ENCODE measurements around the gene TRIM38.

TRIM38 gene

GRCh38 chr6:25968769-25969168 is 6.2 kb downstream of the TRIM38 start:
- peaks cover 11 to 84% of the 10 kb centered on the region in 2 experiments for H3K36me3 ChIP-seq (ENCODE audit: control insufficient read depth in 2 of 2, insufficient read depth in 1 of 2, low read length in 2 of 2)
- H3K4me1 ChIP-seq (ENCODE audit: control insufficient read depth, insufficient read depth, low read length): peaks cover 2% of the 10 kb centered on the region; the same call in 1 of the 2 replicates
- H3K27ac ChIP-seq (ENCODE audit: extremely low read depth, low read depth, low read length): no peak overlapping the region
- CTCF ChIA-PET: interaction anchor here (1.1 to 2.8 kb wide), 4 partner anchors 24 to 34 kb away, joined by 3 to 19 read pairs (median 9); no protein-coding TSS in a partner anchor
- no peak overlapping the region for H3K4me3 ChIP-seq (ENCODE audit: low read depth, low read length)
- H3K9me3 ChIP-seq (ENCODE audit: control insufficient read depth, insufficient read depth, low read depth, low read length): no peaks in the 10 kb centered on the region
- POLR2A ChIA-PET: interaction anchor here (0.6 kb wide), 1 partner anchor 24 kb away, joined by 3 read pairs; no protein-coding TSS in a partner anchor
- TF ChIP-seq ZNF513 (tag by site-specific recombination; IDR thresholded peaks at IDR 0.05): no peak
- no peak for TF ChIP-seq ZNF488 (tag by site-specific recombination; IDR thresholded peaks at IDR 0.05)
- no peak for TF ChIP-seq ZNF623 (tag by site-specific recombination; IDR thresholded peaks at IDR 0.05)
- no peak for TF ChIP-seq ZSCAN30 (tag by site-specific recombination; IDR thresholded peaks at IDR 0.05)
- no peak for TF ChIP-seq RBAK (tag by site-specific recombination; IDR thresholded peaks at IDR 0.05)
- TF ChIP-seq SALL2 (tag by site-specific recombination; IDR thresholded peaks at IDR 0.05; ENCODE audit: borderline replicate concordance): no peak
- no peak for TF ChIP-seq ZBTB48 (tag by site-specific recombination; IDR thresholded peaks at IDR 0.05)
- no peak for TF ChIP-seq REPIN1 (tag by site-specific recombination; IDR thresholded peaks at IDR 0.05; ENCODE audit: low read depth)
- no peak for TF ChIP-seq WT1 (tag by site-specific recombination; IDR thresholded peaks at IDR 0.05)
- no peak for TF ChIP-seq ZNF624 (tag by site-specific recombination; IDR thresholded peaks at IDR 0.05)
- TF ChIP-seq ZNF221 (tag by site-specific recombination; IDR thresholded peaks at IDR 0.05; ENCODE audit: borderline replicate concordance): no peak
- TF ChIP-seq ZNF155 (tag by site-specific recombination; IDR thresholded peaks at IDR 0.05): no peak
- no peak for TF ChIP-seq TSHZ1 (tag by site-specific recombination; IDR thresholded peaks at IDR 0.05; ENCODE audit: borderline replicate concordance)
- TF ChIP-seq TRIM28 (IDR thresholded peaks at IDR 0.05; ENCODE audit: borderline replicate concordance, low read length): no peak
- TF ChIP-seq SP3 (tag by site-specific recombination; IDR thresholded peaks at IDR 0.05): no peak
- no peak for TF ChIP-seq ZNF558 (tag by site-specific recombination; IDR thresholded peaks at IDR 0.05)
- no peak for TF ChIP-seq ZNF266 (tag by site-specific recombination; IDR thresholded peaks at IDR 0.05; ENCODE audit: low read depth)
- no peak for TF ChIP-seq AEBP2 (tag by site-specific recombination; IDR thresholded peaks at IDR 0.05; ENCODE audit: borderline replicate concordance)
- TF ChIP-seq PRDM10 (tag by site-specific recombination; IDR thresholded peaks at IDR 0.05): no peak
